ENCODE results near the gene GFOD2. TPM values are rescaled to one million over a fixed set of nuclear protein-coding genes. Genes with fewer than 3 reads are reported as not detected.

GFOD2 gene
- total RNA-seq, 1 donor from 2014 or later: 12.5 TPM

GRCh38 chr16:67736858-67737257 is 17.7 kb upstream of the GFOD2 start:
- Histone ChIP-seq H3K36me3 (ENCODE audit: control insufficient read depth in 3 of 3, insufficient read depth in 3 of 3, low read length in 3 of 3) (peaks cover 18 to 28% (median 26%) of the 10 kb centered on the region in 3 donors), H3K9ac (ENCODE audit: low read depth in 1 of 3, low read length in 3 of 3) (no peak overlapping the region), H3K27ac (ENCODE audit: low read depth, low read length) (no peak overlapping the region)

GRCh38 chr16:67734731-67735201 is 15.7 kb upstream of the GFOD2 start:
- peak overlapping the region in 1 of 3 donors; percentile 20 for H3K9ac ChIP-seq (ENCODE audit: low read depth in 1 of 3, low read length in 3 of 3)
- H3K9me3 ChIP-seq (ENCODE audit: control insufficient read depth in 3 of 3, low read length in 3 of 3): no peaks in the 10 kb centered on the region
- no peaks in the 10 kb centered on the region for H3K27me3 ChIP-seq (ENCODE audit: control insufficient read depth in 3 of 3, insufficient read depth in 3 of 3, low read length in 3 of 3)
- H3K36me3 ChIP-seq (ENCODE audit: control insufficient read depth in 3 of 3, insufficient read depth in 3 of 3, low read length in 3 of 3): peaks cover 26 to 41% (median 37%) of the 10 kb centered on the region in 3 donors
- H3K27ac ChIP-seq (ENCODE audit: low read depth, low read length): no peak overlapping the region
- peaks cover 0 to 5% (median 2%) of the 10 kb centered on the region in 3 donors for H3K4me1 ChIP-seq (ENCODE audit: control insufficient read depth in 3 of 3, insufficient read depth in 3 of 3, low read length in 3 of 3)
- H3K4me3 ChIP-seq (ENCODE audit: low read length in 3 of 3): no peak overlapping the region

More at GRCh38 chr16:67736858-67737257, 17.7 kb upstream of the GFOD2 start:
- H3K9me3 ChIP-seq (ENCODE audit: control insufficient read depth in 3 of 3, low read length in 3 of 3): no peaks in the 10 kb centered on the region
- H3K4me3 ChIP-seq (ENCODE audit: low read length in 3 of 3): no peak overlapping the region
- H3K27me3 ChIP-seq (ENCODE audit: control insufficient read depth in 3 of 3, insufficient read depth in 3 of 3, low read length in 3 of 3): no peaks in the 10 kb centered on the region
- H3K4me1 ChIP-seq (ENCODE audit: control insufficient read depth in 3 of 3, insufficient read depth in 3 of 3, low read length in 3 of 3): peaks cover 0 to 14% (median 7%) of the 10 kb centered on the region in 3 donors

DNA sequence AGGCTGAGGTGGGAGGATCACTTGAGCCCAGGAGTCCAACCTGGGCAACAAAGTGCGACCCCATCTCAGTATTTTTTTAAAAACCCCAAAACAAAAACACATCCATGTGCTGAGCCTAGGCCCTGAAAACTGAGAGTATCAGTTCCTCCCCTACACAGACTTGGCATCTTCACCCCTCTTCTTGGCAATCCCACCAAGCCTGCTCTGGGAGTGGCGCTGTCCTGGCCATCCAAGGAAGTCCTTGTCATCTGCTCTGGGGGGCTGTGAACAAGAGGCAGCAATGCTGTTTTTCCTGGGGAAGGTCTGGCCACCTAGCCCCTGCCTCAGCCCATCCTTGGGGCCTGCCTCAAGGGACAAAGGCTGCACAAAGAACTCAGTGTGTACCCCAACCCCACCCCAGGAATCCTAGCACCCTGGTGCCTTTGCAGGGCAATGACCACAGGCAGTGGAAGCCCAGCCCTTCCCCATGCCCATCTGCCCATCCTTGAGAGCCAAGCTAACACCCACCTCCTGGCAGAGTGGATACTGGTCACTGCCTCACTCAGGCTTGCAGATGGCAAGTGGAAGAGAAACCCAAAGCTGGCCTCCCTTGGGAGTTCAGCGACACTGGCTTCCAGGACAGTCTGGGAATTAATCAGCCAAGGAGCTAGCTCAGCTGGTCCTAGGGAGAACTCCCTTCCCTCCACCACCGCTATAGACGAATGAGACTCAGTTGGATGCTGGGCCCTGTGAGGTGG is 14.8 kb upstream of the GFOD2 start:
- Histone ChIP-seq H3K4me3 (ENCODE audit: low read length in 3 of 3) (no peak overlapping the region), H3K36me3 (ENCODE audit: control insufficient read depth in 3 of 3, insufficient read depth in 3 of 3, low read length in 3 of 3) (peaks cover 32 to 50% (median 46%) of the 10 kb centered on the region in 3 donors), H3K9me3 (ENCODE audit: control insufficient read depth in 3 of 3, low read length in 3 of 3) (no peaks in the 10 kb centered on the region), H3K27me3 (ENCODE audit: control insufficient read depth in 3 of 3, insufficient read depth in 3 of 3, low read length in 3 of 3) (no peaks in the 10 kb centered on the region), H3K4me1 (ENCODE audit: control insufficient read depth in 3 of 3, insufficient read depth in 3 of 3, low read length in 3 of 3) (peaks cover 0 to 2% (median 0%) of the 10 kb centered on the region in 3 donors), H3K27ac (ENCODE audit: low read depth, low read length) (no peak overlapping the region), H3K9ac (ENCODE audit: low read depth in 1 of 3, low read length in 3 of 3) (no peak overlapping the region)

GRCh38 chr16:67731753-67732095 is 12.6 kb upstream of the GFOD2 start:
- Histone ChIP-seq H3K9me3 (ENCODE audit: control insufficient read depth in 3 of 3, low read length in 3 of 3) (no peaks in the 10 kb centered on the region), H3K36me3 (ENCODE audit: control insufficient read depth in 3 of 3, insufficient read depth in 3 of 3, low read length in 3 of 3) (peaks cover 52 to 72% (median 62%) of the 10 kb centered on the region in 3 donors), H3K4me1 (ENCODE audit: control insufficient read depth in 3 of 3, insufficient read depth in 3 of 3, low read length in 3 of 3) (peaks cover 0 to 2% (median 0%) of the 10 kb centered on the region in 3 donors), H3K9ac (ENCODE audit: low read depth in 1 of 3, low read length in 3 of 3) (no peak overlapping the region), H3K27me3 (ENCODE audit: control insufficient read depth in 3 of 3, insufficient read depth in 3 of 3, low read length in 3 of 3) (no peaks in the 10 kb centered on the region), H3K4me3 (ENCODE audit: low read length in 3 of 3) (no peak overlapping the region), H3K27ac (ENCODE audit: low read depth, low read length) (no peak overlapping the region)

DNA sequence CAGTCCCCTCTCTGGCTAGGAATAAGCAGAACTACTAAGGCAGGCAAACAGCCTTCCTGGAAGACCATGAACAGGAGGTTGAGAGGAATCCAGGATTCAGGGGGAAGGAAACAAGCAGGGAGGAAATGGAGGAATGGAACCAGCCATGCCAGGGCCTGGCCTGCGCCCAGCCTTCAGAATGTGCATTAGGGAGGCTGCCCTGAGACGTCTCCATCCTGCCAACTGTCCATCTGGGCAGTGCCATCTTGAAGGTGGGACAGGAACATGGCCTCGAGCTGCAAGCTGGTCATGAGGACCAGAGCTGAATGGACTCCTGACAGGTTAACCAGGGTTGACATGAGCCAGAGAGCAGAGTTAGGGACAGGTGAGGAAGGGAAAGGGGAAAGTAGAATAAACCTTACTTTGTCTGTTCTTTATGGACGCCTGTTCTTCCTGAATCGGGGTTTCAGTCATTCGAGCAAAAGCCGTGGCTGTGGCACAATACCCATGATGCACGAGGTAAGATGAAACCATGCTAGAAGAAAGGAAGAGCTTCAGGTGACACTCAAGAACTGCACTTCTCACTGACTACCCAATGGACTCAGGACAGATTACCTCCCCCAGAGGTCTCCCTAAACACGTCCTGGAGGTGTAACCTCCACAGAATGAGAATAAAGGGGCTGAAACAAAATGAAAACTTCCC is 12.1 kb upstream of the GFOD2 start:
- no peak overlapping the region for H3K9ac ChIP-seq (ENCODE audit: low read depth in 1 of 3, low read length in 3 of 3)
- H3K36me3 ChIP-seq (ENCODE audit: control insufficient read depth in 3 of 3, insufficient read depth in 3 of 3, low read length in 3 of 3): peaks cover 55 to 77% (median 67%) of the 10 kb centered on the region in 3 donors
- no peak overlapping the region for H3K4me3 ChIP-seq (ENCODE audit: low read length in 3 of 3)
- no peak overlapping the region for H3K27ac ChIP-seq (ENCODE audit: low read depth, low read length)
- H3K4me1 ChIP-seq (ENCODE audit: control insufficient read depth in 3 of 3, insufficient read depth in 3 of 3, low read length in 3 of 3): peaks cover 0 to 2% (median 0%) of the 10 kb centered on the region in 3 donors
- H3K9me3 ChIP-seq (ENCODE audit: control insufficient read depth in 3 of 3, low read length in 3 of 3): no peaks in the 10 kb centered on the region
- no peaks in the 10 kb centered on the region for H3K27me3 ChIP-seq (ENCODE audit: control insufficient read depth in 3 of 3, insufficient read depth in 3 of 3, low read length in 3 of 3)

DNA sequence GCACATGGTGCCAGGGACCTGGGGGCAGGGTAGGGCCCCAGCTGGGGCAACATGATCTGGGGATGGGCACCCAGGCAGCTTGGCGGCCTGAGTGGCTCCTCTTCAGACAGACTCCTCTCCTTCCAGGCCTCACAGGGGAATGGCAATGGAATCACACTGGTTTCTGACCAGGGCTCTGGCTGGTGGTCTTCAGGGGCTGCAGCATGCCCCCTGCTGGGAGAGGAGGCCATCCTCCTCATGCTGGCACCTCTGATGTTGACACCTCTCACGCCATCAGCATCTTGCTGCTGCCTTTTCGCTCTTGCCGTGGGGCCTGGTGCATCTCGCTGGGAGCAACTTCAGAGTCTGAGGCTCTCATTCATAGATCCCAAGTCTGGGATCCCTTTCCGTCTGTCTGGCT is 11.2 kb upstream of the GFOD2 start:
- H3K9me3 ChIP-seq (ENCODE audit: control insufficient read depth in 3 of 3, low read length in 3 of 3): no peaks in the 10 kb centered on the region
- no peak overlapping the region for H3K9ac ChIP-seq (ENCODE audit: low read depth in 1 of 3, low read length in 3 of 3)
- peaks cover 0 to 2% (median 0%) of the 10 kb centered on the region in 3 donors for H3K4me1 ChIP-seq (ENCODE audit: control insufficient read depth in 3 of 3, insufficient read depth in 3 of 3, low read length in 3 of 3)
- no peak overlapping the region for H3K27ac ChIP-seq (ENCODE audit: low read depth, low read length)
- no peaks in the 10 kb centered on the region for H3K27me3 ChIP-seq (ENCODE audit: control insufficient read depth in 3 of 3, insufficient read depth in 3 of 3, low read length in 3 of 3)
- H3K36me3 ChIP-seq (ENCODE audit: control insufficient read depth in 3 of 3, insufficient read depth in 3 of 3, low read length in 3 of 3): peaks cover 59 to 80% (median 70%) of the 10 kb centered on the region in 3 donors
- H3K4me3 ChIP-seq (ENCODE audit: low read length in 3 of 3): no peak overlapping the region

DNA sequence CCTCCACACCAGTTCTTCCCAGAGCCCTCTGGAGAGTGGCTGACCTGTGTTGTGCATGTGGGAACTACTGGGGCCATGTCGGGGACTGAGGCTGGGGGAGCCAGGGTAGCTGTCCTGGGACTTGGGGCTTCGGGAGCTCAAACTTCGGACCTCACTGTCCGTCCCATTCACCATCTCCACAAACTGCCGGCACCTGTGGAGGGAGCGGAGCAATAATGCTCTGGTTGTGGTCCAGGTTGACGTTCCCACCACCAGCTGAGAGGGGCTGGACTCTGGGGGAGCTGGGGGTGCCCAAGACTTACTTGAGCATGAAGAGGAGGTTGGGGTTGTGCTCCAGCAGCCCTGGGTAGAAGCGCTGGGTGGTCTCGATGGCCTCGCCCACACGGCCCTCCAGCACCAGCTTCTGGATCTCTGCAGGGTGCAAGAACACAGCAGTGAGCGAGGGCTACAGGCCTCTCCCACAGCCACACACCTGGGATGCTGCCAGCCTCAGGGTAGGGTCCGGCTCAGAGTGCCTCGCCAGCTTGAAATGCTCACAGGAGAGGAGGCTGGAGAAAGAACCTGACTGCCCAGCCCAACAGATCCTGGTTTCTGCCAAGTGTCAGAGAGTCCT is 10.6 kb upstream of the GFOD2 start:
- H3K9ac ChIP-seq (ENCODE audit: low read depth in 1 of 3, low read length in 3 of 3): no peak overlapping the region
- H3K4me3 ChIP-seq (ENCODE audit: low read length in 3 of 3): no peak overlapping the region
- no peaks in the 10 kb centered on the region for H3K27me3 ChIP-seq (ENCODE audit: control insufficient read depth in 3 of 3, insufficient read depth in 3 of 3, low read length in 3 of 3)
- no peak overlapping the region for H3K27ac ChIP-seq (ENCODE audit: low read depth, low read length)
- H3K4me1 ChIP-seq (ENCODE audit: control insufficient read depth in 3 of 3, insufficient read depth in 3 of 3, low read length in 3 of 3): peaks cover 0 to 2% (median 0%) of the 10 kb centered on the region in 3 donors
- peaks cover 64 to 82% (median 71%) of the 10 kb centered on the region in 3 donors for H3K36me3 ChIP-seq (ENCODE audit: control insufficient read depth in 3 of 3, insufficient read depth in 3 of 3, low read length in 3 of 3)
- no peaks in the 10 kb centered on the region for H3K9me3 ChIP-seq (ENCODE audit: control insufficient read depth in 3 of 3, low read length in 3 of 3)

GRCh38 chr16:67727521-67728485 is 8.7 kb upstream of the GFOD2 start:
- Histone ChIP-seq H3K4me1 (ENCODE audit: control insufficient read depth in 3 of 3, insufficient read depth in 3 of 3, low read length in 3 of 3) (no peaks in the 10 kb centered on the region), H3K9ac (ENCODE audit: low read depth in 1 of 3, low read length in 3 of 3) (no peak overlapping the region), H3K27ac (ENCODE audit: low read depth, low read length) (no peak overlapping the region)

More at GRCh38 chr16:67727521-67728485, 8.7 kb upstream of the GFOD2 start:
- peaks cover 74 to 87% (median 80%) of the 10 kb centered on the region in 3 donors for H3K36me3 ChIP-seq (ENCODE audit: control insufficient read depth in 3 of 3, insufficient read depth in 3 of 3, low read length in 3 of 3)
- H3K27me3 ChIP-seq (ENCODE audit: control insufficient read depth in 3 of 3, insufficient read depth in 3 of 3, low read length in 3 of 3): no peaks in the 10 kb centered on the region
- no peak overlapping the region for H3K4me3 ChIP-seq (ENCODE audit: low read length in 3 of 3)
- H3K9me3 ChIP-seq (ENCODE audit: control insufficient read depth in 3 of 3, low read length in 3 of 3): no peaks in the 10 kb centered on the region
